ENCODE measurements around the gene CCDC174.

- TF ChIP-seq CTCF (IDR thresholded peaks at IDR 0.05) (no peak), POLR2A (IDR thresholded peaks at IDR 0.05) (no peak)
Observed at GRCh38 chr3:14664170-14664569, 12.6 kb downstream of the CCDC174 start.
